ENCODE results near the gene CYSTM1.
A peak's percentile ranks its signal among the peaks of the same experiment; 100 is the strongest.

- peak in 1 of 2 donors; percentile 48 for TF ChIP-seq POLR2AphosphoS5 (IDR thresholded peaks at IDR 0.05; ENCODE audit: insufficient read depth in 1 of 2, low read depth in 1 of 2)
- no peak for TF ChIP-seq POLR2A (IDR thresholded peaks at IDR 0.05)
Measured at GRCh38 chr5:140236891-140237598, 62.1 kb downstream of the CYSTM1 start.
